ENCODE measurements around the gene YIPF3. TPM values are rescaled to one million over a fixed set of nuclear protein-coding genes. Genes with fewer than 3 reads are reported as not detected.

The YIPF3 gene
- total and polyA plus RNA-seq, 4 donors = 81.3 to 119 (median 96.2) TPM

- Histone ChIP-seq H3K27me3 (ENCODE audit: control insufficient read depth in 3 of 3, insufficient read depth in 3 of 3, low read length in 2 of 3) (peaks cover 0 to 14% (median 5%) of the 10 kb centered on the region in 3 donors), H3K4me3 (no peak overlapping the region), H3K27ac (ENCODE audit: low read depth in 1 of 2, low read length in 1 of 2) (no peak overlapping the region), H3K4me1 (ENCODE audit: control insufficient read depth in 5 of 5, insufficient read depth in 5 of 5, low read length in 5 of 5) (peaks cover 0 to 17% (median 5%) of the 10 kb centered on the region in 5 donors), H3K36me3 (ENCODE audit: control insufficient read depth in 4 of 4, insufficient read depth in 4 of 4, low read length in 4 of 4) (peaks cover 3 to 40% (median 9%) of the 10 kb centered on the region in 4 donors), H3K9me3 (ENCODE audit: control insufficient read depth in 4 of 4, insufficient read depth in 3 of 4, low read length in 3 of 4) (no peaks in the 10 kb centered on the region), H3K9ac (ENCODE audit: insufficient read depth in 1 of 2, low read length in 2 of 2) (no peak overlapping the region)
- WGBS, 2 donors = 81 to 91% methylated on average over 3 of the region's 3 CpGs
- TF ChIP-seq CTCF (IDR thresholded peaks at IDR 0.05; ENCODE audit: control extremely low read depth, extremely low read depth) = no peak
- ATAC-seq (ENCODE audit: insufficient read depth, low FRiP score) = no peak
- DNase-seq = no peak
Measured at GRCh38 chr6:43506171-43506570, 10.6 kb downstream of the YIPF3 start.

GRCh38 chr6:43505718-43506117 is 11.0 kb downstream of the YIPF3 start:
- WGBS, 2 donors = 75 to 78% methylated on average over 6 of the region's 6 CpGs
- Histone ChIP-seq H3K9me3 (ENCODE audit: control insufficient read depth in 4 of 4, insufficient read depth in 3 of 4, low read length in 3 of 4) (no peaks in the 10 kb centered on the region), H3K27me3 (ENCODE audit: control insufficient read depth in 3 of 3, insufficient read depth in 3 of 3, low read length in 2 of 3) (peaks cover 0 to 14% (median 5%) of the 10 kb centered on the region in 3 donors), H3K9ac (ENCODE audit: insufficient read depth in 1 of 2, low read length in 2 of 2) (no peak overlapping the region), H3K27ac (ENCODE audit: low read depth in 1 of 2, low read length in 1 of 2) (no peak overlapping the region), H3K36me3 (ENCODE audit: control insufficient read depth in 4 of 4, insufficient read depth in 4 of 4, low read length in 4 of 4) (peaks cover 3 to 43% (median 11%) of the 10 kb centered on the region in 4 donors), H3K4me3 (no peak overlapping the region), H3K4me1 (ENCODE audit: control insufficient read depth in 5 of 5, insufficient read depth in 5 of 5, low read length in 5 of 5) (peaks cover 0 to 17% (median 5%) of the 10 kb centered on the region in 5 donors)
- no peak for TF ChIP-seq CTCF (IDR thresholded peaks at IDR 0.05; ENCODE audit: control extremely low read depth, extremely low read depth)
- no peak for ATAC-seq (ENCODE audit: insufficient read depth, low FRiP score)
- no peak for DNase-seq

GRCh38 chr6:43504756-43505593 is 11.8 kb downstream of the YIPF3 start:
- Histone ChIP-seq H3K4me1 (ENCODE audit: control insufficient read depth in 5 of 5, insufficient read depth in 5 of 5, low read length in 5 of 5) (peaks cover 0 to 13% (median 3%) of the 10 kb centered on the region in 5 donors), H3K27me3 (ENCODE audit: control insufficient read depth in 3 of 3, insufficient read depth in 3 of 3, low read length in 2 of 3) (peaks cover 0 to 14% (median 5%) of the 10 kb centered on the region in 3 donors), H3K9me3 (ENCODE audit: control insufficient read depth in 4 of 4, insufficient read depth in 3 of 4, low read length in 3 of 4) (no peaks in the 10 kb centered on the region), H3K36me3 (ENCODE audit: control insufficient read depth in 4 of 4, insufficient read depth in 4 of 4, low read length in 4 of 4) (peaks cover 7 to 48% (median 13%) of the 10 kb centered on the region in 4 donors), H3K4me3 (no peak overlapping the region), H3K9ac (ENCODE audit: insufficient read depth in 1 of 2, low read length in 2 of 2) (no peak overlapping the region), H3K27ac (ENCODE audit: low read depth in 1 of 2, low read length in 1 of 2) (no peak overlapping the region)
- 94 to 98% methylated on average over 26 of the region's 26 CpGs for WGBS, 2 donors
- DNase-seq (no peak), ATAC-seq (ENCODE audit: insufficient read depth, low FRiP score) (no peak)
- TF ChIP-seq CTCF (IDR thresholded peaks at IDR 0.05; ENCODE audit: control extremely low read depth, extremely low read depth) = no peak

All from lung (tissue), 12 donors.